ENCODE data around the gene TPO.

The TPO gene

GRCh38 chr2:1450915-1451314, 37.7 kb downstream of the TPO start:
- no peak for DNase-seq (ENCODE audit: low read depth)

DNA sequence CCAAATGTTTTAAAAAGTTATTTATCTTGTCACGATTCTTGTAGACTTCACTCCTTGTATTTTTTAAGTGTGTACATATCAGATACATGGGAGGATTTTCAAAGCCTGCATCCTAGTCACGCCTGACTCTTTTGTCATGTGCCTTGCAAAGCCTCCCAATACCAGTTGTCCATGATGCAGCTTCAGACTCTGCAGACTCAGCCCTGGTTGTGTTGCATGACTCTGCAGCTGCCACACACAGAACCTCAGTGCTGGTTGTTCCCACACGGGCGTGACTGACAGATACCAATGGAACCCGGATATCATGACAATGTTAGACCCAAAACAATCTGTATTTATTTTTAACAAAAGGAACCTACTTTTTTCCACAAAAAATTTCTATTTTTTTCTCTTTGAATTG, 38.2 kb downstream of the TPO start:
- DNase-seq (ENCODE audit: low read depth) = no peak

- DNase-seq (ENCODE audit: low read depth) = no peak
Observed at GRCh38 chr2:1453561-1453960, 40.3 kb downstream of the TPO start.

- no peak for DNase-seq (ENCODE audit: low read depth)
Observed at GRCh38 chr2:1454346-1454745, 41.1 kb downstream of the TPO start.

- DNase-seq (ENCODE audit: low read depth) = no peak
Observed at GRCh38 chr2:1455466-1455865, 42.2 kb downstream of the TPO start.

- DNase-seq (ENCODE audit: low read depth) = no peak
Observed at GRCh38 chr2:1458432-1458831, 45.2 kb downstream of the TPO start.

GRCh38 chr2:1459727-1460126, 46.5 kb downstream of the TPO start:
- no peak for DNase-seq (ENCODE audit: low read depth)

DNA sequence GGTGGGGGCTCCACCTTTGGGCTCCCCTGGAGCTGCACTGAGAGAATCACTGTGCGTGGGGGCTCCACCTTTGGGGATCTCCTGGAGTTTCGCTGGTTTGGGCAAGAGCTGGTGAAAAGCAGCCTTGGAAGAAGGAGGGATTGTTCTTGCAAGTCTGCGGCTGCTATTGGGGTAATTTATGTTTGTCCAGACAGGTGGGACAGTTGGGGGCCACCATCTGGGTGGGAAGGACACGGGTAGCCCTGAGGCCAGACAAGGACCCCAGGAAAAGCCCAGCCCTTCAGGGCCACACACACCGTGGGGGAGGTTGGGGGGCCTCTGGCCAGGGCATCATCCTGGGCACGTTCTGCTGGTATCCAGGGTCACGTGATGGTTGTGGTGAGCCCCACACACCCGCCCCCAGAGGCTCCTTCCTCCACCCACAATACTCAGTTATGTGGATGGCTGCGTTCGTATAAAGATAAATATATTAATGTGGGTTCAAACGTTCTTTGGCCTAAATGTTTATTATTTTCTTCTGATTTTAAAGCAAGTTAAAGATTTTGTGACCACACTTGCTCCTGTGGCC, 47.7 kb downstream of the TPO start:
- no peak for DNase-seq (ENCODE audit: low read depth)

DNA sequence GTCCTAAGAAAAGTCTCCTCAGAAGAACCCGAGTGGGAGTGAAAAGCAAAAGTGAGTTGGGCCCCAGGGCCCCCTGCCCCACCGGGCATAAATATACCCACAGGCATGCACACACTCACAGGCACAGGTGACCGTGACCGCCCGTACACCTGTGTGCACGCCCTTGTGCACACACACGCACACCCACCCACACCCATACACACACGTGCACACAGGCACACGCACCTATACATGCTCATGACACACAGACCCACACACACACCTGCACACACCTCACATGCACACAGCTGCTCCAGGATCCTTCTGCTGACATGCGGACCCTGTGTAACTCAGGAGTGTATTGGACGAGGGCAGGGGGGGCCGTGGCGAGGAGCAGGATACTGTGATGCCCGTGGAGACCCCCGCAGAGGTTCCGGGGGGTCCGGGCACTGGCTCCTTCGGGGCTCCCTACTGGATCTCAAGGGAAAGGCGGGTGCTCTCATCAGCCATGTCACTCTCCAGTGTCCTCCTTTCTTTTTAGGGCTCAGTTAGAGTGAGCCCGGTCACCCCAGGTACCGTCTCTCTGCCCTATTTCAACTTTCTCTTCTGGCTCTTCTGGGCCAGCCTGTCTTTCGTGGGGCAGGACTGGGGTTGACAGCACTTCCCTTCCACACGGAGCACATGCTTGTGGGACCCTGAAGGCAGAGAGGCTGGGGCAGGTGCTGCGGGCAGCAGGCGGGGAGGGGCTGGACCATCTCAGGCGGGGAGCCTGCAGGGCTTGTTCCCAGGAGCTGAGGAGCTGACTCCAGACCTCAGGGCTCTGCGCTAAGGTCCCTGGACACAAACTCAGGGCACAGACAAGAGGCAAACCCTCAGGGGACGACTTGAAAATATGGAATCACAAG, 48.5 kb downstream of the TPO start:
- DNase-seq (ENCODE audit: low read depth) = no peak

DNA sequence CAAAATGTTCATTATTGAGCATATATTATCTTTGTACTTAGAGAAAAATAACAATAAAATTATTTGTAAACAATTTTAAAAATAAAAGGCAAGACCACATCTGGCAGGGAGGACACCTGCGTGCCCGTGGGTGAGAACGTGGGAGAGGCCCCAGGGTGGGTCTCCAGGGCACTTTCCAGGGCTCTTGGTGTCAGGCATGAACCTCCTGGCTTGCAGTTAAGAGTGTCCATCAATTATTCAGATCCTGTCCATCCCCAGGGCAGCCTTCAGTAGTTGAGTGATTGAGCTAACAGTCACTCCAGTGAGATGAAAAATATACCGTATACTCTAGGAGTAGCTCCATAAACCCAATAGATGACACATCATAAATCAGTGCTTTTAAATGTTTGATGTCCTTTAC, 49.7 kb downstream of the TPO start:
- DNase-seq (ENCODE audit: low read depth) = no peak

DNA sequence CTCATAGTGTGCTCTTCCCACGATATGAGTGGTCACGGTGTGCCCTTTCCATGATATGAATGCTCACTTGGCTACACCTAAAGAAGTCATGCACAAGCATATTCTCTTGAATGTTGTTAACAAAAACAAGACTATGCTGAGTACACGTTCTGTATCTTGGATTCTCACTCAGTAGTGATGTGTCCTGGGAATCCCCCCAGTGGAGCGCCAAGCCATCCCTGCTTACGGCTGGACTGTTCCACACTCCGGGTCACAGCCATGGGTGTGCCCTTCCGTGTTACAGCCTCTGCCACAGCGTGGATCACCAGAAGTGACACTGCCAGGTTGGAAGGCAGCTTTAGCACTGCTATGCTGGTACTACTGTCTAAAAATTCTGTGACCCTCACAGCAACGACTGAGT, 59.1 kb downstream of the TPO start:
- DNase-seq (ENCODE audit: low read depth) = no peak

DNA sequence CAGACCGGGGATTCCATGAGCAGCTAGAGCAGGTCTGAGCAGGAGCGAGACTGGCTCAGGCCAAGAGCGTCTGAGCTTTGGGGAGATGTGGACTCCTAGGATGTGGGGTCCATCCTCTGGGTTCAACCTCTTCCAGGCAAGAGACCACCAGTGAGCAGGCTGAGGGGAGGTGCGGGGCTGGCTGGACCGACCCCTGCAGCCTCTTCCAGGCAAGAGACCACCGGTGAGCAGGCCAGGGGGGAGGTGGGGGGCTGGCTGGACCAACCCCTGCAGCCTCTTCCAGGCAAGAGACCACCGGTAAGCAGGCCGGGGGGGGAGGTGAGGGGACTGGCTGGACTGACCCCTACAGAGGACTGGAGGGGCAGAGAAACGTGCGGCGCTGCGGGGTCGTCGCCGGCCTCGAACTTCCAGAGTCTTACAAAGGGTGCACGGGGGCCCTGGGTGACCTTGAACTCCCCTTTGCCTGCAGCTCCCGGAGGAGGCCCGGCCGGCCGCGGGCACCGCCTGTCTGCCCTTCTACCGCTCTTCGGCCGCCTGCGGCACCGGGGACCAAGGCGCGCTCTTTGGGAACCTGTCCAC, 63.4 kb downstream of the TPO start:
- DNase-seq (ENCODE audit: low read depth) = no peak

DNA sequence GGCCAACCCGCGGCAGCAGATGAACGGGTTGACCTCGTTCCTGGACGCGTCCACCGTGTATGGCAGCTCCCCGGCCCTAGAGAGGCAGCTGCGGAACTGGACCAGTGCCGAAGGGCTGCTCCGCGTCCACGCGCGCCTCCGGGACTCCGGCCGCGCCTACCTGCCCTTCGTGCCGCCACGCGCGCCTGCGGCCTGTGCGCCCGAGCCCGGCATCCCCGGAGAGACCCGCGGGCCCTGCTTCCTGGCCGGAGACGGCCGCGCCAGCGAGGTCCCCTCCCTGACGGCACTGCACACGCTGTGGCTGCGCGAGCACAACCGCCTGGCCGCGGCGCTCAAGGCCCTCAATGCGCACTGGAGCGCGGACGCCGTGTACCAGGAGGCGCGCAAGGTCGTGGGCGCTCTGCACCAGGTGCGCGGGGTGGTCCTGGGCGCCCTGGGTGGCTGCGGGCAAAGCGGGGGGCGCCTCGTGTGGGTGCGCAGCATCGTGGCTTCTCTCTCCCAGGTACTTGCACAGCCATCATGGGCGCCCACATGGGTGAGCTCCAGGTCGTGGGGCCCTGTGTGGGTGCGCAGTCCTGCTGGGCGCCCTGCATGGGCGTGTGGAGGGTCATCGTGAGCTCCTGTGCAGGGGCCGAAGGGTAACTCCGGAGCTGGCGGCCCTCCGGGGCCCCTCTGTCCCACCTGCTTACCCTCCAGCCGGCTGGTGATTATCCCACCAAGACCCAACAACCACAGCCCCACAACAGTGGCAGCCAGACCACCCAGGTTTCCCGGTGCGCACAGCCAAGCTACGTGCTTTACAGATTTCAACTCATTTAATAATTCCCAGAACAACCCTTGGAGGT, 64.2 kb downstream of the TPO start:
- no peak for DNase-seq (ENCODE audit: low read depth)

- DNase-seq (ENCODE audit: low read depth) = no peak
Observed at GRCh38 chr2:1478311-1479305, 65.3 kb downstream of the TPO start.

- no peak for DNase-seq (ENCODE audit: low read depth)
Observed at GRCh38 chr2:1479346-1479745, 66.1 kb downstream of the TPO start.

DNA sequence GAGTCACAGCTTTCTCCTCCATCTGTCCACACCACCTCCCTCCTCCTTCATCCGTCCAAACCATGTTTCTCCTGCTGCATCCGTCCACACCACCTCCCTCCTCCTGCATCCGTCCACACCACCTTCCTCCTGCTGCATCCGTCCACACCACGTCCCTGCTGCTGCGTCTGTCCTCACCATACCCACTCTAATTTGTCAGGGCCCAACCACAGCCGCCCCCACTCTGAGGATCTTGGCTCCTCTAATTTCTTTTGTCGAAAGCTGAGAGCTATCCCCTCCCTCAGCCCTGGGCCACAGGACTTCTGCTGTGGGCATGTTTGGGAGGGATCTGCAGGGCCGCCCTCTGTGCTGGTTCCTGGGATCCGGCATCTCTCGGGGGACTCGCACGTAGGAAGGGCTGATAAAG, 67.4 kb downstream of the TPO start:
- no peak for DNase-seq (ENCODE audit: low read depth)

GRCh38 chr2:1481406-1482252, 68.4 kb downstream of the TPO start:
- no peak for DNase-seq (ENCODE audit: low read depth)

GRCh38 chr2:1482253-1482675, 69.0 kb downstream of the TPO start:
- DNase-seq (ENCODE audit: low read depth) = no peak

DNA sequence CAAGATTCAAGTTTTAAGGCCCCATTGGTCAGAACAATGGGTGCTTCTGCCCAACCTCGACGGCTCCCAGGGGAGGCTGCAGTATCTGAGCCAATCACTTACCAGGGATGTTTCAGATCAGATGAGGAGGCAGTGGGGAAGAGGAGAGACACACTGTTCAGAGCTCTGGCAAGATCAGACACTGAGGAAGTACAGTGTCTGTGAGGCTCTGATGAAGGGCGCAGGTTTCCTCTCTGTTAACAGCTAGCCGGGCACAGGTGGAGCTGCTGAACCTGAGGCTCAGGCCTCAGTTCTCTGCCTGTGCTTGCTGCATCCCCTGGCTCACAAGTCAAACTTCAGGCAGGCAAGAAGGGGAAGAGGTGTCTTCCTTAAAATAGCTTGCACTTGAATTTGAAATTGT, 69.7 kb downstream of the TPO start:
- no peak for DNase-seq (ENCODE audit: low read depth)

DNA sequence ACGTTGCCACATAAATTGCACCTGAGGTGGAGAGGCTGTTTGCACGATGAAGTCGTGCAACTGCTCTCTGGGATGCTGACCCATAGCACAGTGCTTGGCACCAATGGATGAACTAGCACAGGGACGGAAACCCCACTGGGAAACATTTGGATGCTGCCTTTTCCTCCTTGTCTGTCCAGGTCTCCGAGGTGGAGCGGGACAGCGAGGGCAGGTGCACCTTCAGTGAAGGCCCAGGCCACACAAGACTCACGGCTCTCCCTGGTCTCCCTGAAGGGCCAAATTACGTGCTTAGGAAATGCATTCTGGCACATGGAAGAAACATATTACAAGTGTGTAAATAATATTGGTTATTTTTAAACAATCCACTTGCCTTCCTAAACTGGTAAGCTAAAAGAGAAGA, 70.3 kb downstream of the TPO start:
- no peak for DNase-seq (ENCODE audit: low read depth)

Measured in stimulated activated CD8-positive, alpha-beta memory T cell treated with anti-CD3 and anti-CD28 coated beads, Interleukin-15, amount 100 ng/mL, for 1 hour (primary cell).